HFF-Myc (cell line): Measurements from ENCODE around the gene TRIM38.

Experiments
- DNase-seq: peaks from one replicate; pipeline ENCODE4 v3.0.0-alpha.2; 2011; ENCODE audit warnings: low read depth; ENCODE audit errors: extremely low read depth
- H3K4me3 ChIP-seq: replicated peaks from 2 replicates; pipeline ENCODE4 v1.5.1; 2011; ENCODE audit warnings: low read depth, mild to moderate bottlenecking, control low read depth, low read length
- TF ChIP-seq, protein P1 (sequence below): IDR thresholded peaks from 2 replicates; pipeline ENCODE4 v1.5.1; 2012; ENCODE audit warnings: mild to moderate bottlenecking, low read depth, low read length, control low read depth; ENCODE audit errors: missing control alignments

TRIM38 gene

DNA sequence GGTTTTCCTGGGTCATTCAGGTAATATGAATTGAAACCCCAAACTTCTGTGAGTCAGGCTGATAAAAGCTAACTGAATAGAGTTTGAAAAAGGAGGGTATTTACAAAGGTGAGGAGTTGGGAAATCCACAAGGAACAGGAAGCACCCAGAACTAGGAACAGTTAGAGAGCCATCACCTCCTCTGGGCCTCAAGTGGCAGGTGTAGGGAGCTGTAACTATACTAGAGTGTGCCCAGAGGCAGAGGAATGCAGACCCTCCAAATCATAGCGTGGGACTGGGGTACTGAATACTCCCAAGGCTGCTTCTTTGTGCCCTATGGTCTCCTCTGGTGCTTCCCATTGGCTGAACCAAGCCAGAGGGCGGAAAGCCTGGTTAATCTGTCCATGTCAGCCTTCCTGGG, 18.3 kb downstream of the TRIM38 start:
- no peak for DNase-seq
- H3K4me3 ChIP-seq: no peak overlapping the region
- TF ChIP-seq, protein P1, sequence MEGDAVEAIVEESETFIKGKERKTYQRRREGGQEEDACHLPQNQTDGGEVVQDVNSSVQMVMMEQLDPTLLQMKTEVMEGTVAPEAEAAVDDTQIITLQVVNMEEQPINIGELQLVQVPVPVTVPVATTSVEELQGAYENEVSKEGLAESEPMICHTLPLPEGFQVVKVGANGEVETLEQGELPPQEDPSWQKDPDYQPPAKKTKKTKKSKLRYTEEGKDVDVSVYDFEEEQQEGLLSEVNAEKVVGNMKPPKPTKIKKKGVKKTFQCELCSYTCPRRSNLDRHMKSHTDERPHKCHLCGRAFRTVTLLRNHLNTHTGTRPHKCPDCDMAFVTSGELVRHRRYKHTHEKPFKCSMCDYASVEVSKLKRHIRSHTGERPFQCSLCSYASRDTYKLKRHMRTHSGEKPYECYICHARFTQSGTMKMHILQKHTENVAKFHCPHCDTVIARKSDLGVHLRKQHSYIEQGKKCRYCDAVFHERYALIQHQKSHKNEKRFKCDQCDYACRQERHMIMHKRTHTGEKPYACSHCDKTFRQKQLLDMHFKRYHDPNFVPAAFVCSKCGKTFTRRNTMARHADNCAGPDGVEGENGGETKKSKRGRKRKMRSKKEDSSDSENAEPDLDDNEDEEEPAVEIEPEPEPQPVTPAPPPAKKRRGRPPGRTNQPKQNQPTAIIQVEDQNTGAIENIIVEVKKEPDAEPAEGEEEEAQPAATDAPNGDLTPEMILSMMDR: no peak

DNA sequence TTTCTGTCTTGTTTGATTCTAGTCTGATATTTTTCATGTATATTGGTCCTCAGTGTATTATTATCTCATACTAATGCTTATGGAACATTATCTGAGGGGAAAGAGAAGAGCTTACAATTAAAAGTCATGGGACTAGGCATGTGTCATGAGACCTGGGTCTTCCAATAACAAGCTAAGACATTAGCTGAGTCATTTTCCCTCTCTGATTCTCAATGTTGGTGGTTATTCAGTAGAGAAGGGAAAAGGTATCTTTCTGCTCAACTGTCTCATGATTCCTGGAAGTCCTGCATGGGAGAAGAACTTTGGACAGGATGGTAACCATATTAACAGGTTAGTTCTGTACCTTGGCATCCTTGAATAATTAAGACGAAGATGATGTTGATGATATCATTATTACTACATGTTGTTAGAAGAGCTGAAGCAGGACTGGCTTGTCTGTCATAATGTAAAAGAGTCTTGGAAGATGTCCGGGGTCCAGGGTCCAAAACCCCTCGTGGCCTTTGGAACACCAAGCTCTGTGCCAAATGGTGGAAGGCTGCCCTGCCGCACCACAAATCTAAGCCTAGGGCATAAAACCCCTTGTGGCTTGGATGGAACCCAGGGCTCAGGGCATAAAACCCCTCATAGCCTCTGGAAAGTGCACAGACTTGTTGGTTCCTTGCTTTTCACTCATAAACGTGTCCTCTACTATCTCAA, 19.1 kb downstream of the TRIM38 start:
- H3K4me3 ChIP-seq: no peak overlapping the region
- TF ChIP-seq, protein P1: no peak
- no peak for DNase-seq

DNA sequence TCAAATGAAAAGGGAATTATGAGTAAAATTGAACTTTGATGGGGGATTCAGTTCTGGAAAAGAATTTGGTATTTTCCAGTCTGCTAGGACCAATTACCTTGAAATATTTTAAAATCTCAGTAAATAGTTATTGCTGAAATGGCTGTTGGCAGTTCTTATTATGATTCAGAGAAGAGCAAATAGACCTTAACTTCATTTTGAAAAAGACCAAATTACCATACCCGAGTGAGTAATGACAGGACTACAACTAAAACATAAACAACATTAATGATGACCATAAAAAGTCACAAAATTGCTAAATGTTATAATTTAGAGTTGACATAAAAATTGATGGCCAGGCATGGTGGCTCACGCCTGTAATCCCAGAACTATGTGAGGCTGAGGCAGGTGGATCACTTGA, 21.7 kb downstream of the TRIM38 start:
- H3K4me3 ChIP-seq: no peak overlapping the region
- no peak for DNase-seq
- TF ChIP-seq, protein P1: no peak

DNA sequence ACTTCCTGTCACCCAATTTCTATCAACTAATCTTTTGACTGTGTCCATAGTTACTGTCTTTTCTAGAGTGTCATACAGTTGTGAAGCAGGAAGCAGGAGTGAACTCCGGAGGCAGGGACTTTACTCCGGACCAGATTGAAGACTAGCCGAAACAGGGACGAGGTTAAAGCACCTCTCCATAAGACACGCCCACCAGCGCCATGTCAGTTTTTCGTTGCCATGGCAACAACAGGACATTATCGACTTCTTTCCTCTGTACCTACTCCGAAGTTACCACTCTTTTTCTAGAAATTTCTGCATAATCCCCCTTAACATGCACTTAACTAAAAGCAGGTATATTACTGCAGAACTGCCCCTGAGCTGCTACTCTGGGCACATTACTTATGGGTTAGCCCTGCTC, 25.2 kb downstream of the TRIM38 start:
- H3K4me3 ChIP-seq: no peak overlapping the region
- TF ChIP-seq, protein P1: no peak
- no peak for DNase-seq

DNA sequence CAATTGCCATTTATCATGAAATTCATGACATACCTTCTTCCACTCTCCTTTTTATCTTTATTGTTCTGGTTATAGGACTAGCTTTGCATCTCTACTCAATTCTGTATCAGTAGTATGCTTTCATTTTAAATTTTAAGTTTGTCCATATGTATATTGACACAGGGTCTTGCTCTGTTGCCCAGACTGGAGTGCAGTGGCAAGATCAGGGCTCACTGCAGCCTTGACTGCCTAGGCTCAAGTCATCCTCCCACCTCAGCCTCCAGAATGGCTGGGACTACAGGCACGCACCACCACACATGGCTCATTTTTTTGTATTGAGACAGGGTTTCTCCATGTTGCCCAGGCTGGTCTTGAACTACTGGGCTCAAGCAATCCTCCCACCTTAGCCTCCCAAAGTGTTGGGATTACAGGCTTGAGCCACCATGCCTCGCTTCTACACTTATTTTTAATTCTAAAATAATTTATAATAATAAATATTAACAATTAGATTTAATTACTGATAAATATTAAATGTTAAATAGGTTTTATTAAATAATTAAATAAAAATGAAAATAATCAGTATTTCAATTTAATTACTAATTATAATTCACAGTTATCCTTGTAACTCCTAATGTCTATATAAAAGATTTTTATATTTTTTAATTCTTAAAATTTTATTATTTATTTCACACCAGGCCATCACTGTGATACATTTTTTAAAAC, 27.7 kb downstream of the TRIM38 start:
- TF ChIP-seq, protein P1: no peak
- no peak for DNase-seq
- no peak overlapping the region for H3K4me3 ChIP-seq

DNA sequence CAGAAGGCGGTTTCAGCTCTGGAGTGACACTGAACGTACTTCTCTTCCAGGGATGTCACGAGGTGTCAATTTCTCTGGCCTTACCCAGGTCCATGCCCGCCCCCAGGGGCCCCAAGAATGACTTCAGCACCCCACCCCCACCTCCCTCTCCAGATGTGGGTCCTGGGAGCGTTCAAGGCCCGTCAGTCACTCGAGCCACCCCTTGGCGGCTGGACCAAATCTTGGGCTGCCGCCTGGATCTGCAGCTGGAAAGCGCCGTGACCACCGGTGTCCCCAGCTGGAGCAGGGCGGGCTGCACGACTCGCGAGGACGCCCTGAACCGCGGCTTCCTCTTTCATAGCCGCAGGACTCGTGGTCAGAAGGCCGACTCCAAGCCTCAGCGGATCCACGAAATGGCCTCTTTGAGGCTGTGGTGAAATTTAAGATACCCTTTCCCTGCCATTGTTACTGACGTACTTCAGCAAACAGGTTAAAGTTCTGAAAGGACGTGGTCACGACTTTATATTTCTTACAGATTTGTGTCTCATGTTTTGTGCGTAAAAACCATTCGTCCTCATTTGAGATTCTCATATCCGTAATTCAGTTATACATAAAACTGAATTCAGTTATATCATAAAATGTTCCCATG, 29.3 kb downstream of the TRIM38 start:
- H3K4me3 ChIP-seq: peak overlapping the region; percentile 60
- DNase-seq: peak; percentile 19
- TF ChIP-seq, protein P1: no peak
